ENCODE data around the gene PLSCR5.

The PLSCR5 gene

GRCh38 chr3:146560678-146561077, 44.5 kb downstream of the PLSCR5 start:
- in situ Hi-C loops (cut with MboI; ENCODE audit: low sequenced_read_pairs, unreplicated experiment): no loop called here
- TF ChIP-seq CTCF (IDR thresholded peaks at IDR 0.05; ENCODE audit: borderline replicate concordance, control extremely low read depth, extremely low read depth, insufficient read depth, missing control alignments): no peak
- DNase-seq (ENCODE audit: low spot score): no peak

GRCh38 chr3:146559388-146559787, 45.8 kb downstream of the PLSCR5 start:
- TF ChIP-seq CTCF (IDR thresholded peaks at IDR 0.05; ENCODE audit: borderline replicate concordance, control extremely low read depth, extremely low read depth, insufficient read depth, missing control alignments): no peak
- no peak for DNase-seq (ENCODE audit: low spot score)
- in situ Hi-C loops (cut with MboI; ENCODE audit: low sequenced_read_pairs, unreplicated experiment): no loop called here

GRCh38 chr3:146558781-146559180, 46.4 kb downstream of the PLSCR5 start:
- no peak for DNase-seq (ENCODE audit: low spot score)
- no peak for TF ChIP-seq CTCF (IDR thresholded peaks at IDR 0.05; ENCODE audit: borderline replicate concordance, control extremely low read depth, extremely low read depth, insufficient read depth, missing control alignments)
- in situ Hi-C loops (cut with MboI; ENCODE audit: low sequenced_read_pairs, unreplicated experiment): no loop called here

- no peak for DNase-seq (ENCODE audit: low spot score)
- in situ Hi-C loops (cut with MboI; ENCODE audit: low sequenced_read_pairs, unreplicated experiment): no loop called here
- no peak for TF ChIP-seq CTCF (IDR thresholded peaks at IDR 0.05; ENCODE audit: borderline replicate concordance, control extremely low read depth, extremely low read depth, insufficient read depth, missing control alignments)
Observed at GRCh38 chr3:146557745-146558144, 47.4 kb downstream of the PLSCR5 start.

- DNase-seq (ENCODE audit: low spot score): no peak
- no peak for TF ChIP-seq CTCF (IDR thresholded peaks at IDR 0.05; ENCODE audit: borderline replicate concordance, control extremely low read depth, extremely low read depth, insufficient read depth, missing control alignments)
- in situ Hi-C loops (cut with MboI; ENCODE audit: low sequenced_read_pairs, unreplicated experiment): no loop called here
Observed at GRCh38 chr3:146555311-146555710, 49.8 kb downstream of the PLSCR5 start.

- in situ Hi-C loops (cut with MboI; ENCODE audit: low sequenced_read_pairs, unreplicated experiment): no loop called here
- TF ChIP-seq CTCF (IDR thresholded peaks at IDR 0.05; ENCODE audit: borderline replicate concordance, control extremely low read depth, extremely low read depth, insufficient read depth, missing control alignments): no peak
- no peak for DNase-seq (ENCODE audit: low spot score)
Observed at GRCh38 chr3:146554151-146554760, 50.9 kb downstream of the PLSCR5 start.
